Muscle of leg (tissue), 11 donors: Measurements from ENCODE around the gene PTTG1IP. TPM values are rescaled to one million over a fixed set of nuclear protein-coding genes. Genes with fewer than 3 reads are reported as not detected.

Experiments
- DNase-seq: peaks from one replicate; pipeline ENCODE4 v3.0.0; 2013
- H3K27ac ChIP-seq: one replicate; pipeline ENCODE4 v1.5.1; 2013; ENCODE audit warnings: mild to moderate bottlenecking, low read length, control low read depth
- H3K27me3 ChIP-seq: one replicate; pipeline ENCODE4 v1.6.1; 2013; ENCODE audit warnings: low read length; ENCODE audit not compliant: control insufficient read depth, insufficient read depth
- H3K36me3 ChIP-seq: one replicate; pipeline ENCODE4 v1.6.1; 2013; ENCODE audit warnings: low read length; ENCODE audit not compliant: control insufficient read depth, insufficient read depth
- H3K4me1 ChIP-seq: one replicate; pipeline ENCODE4 v1.6.1; 2013; ENCODE audit warnings: low read length; ENCODE audit not compliant: control insufficient read depth, insufficient read depth
- H3K4me3 ChIP-seq: one replicate; pipeline ENCODE4 v1.5.1; 2013; ENCODE audit warnings: low read length, control low read depth
- H3K9me3 ChIP-seq: replicated peaks from 2 replicates; pipeline ENCODE4 v1.6.1; 2013; ENCODE audit warnings: low read depth, low read length; ENCODE audit not compliant: control insufficient read depth
- WGBS: methylation state at CpG from one replicate; pipeline ENCODE4 v1.1.5; 2013; ENCODE audit warnings: missing lambda C conversion rate; ENCODE audit not compliant: insufficient coverage; 5-methylcytosine and 5-hydroxymethylcytosine counted together
- polyA plus RNA-seq, 8 donors: library from polyadenylated mRNA; unstranded; fragments of 120-200 nt; gene quantifications; one replicate each; pipeline versions ENCODE4 v1.2.1 to v1.2.3, GENCODE V29; 2013; ENCODE audit warnings: inconsistent platforms in 1 of 8, low replicate concordance in 1 of 8; ENCODE audit not compliant: insufficient read length in 8 of 8, insufficient read depth in 1 of 8
- total RNA-seq: library from RNA; stranded (reverse); fragments of 120-200 nt; gene quantifications from one replicate; pipeline ENCODE4 v1.2.4, GENCODE V29; 2013

The PTTG1IP gene
- total and polyA plus RNA-seq, 9 donors = 126 to 149 (median 136) TPM

DNA sequence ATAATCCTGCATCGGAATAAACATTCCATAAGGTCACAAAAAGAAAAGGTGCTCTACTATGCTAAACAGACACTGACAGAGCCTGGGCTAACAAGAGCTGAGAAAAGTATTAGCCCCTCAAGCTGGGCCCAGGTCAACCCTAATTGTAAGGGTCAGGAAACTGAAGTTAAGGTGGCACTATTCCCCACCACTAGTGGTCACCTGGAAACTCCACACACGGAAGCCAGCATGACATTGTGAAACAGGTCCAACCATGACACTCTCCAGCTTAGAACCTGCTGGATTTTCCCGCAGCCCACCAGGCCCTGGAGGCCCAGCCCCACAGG, 1.2 kb downstream of the PTTG1IP start:
- peak overlapping the region; percentile 80 for H3K4me3 ChIP-seq
- H3K27me3 ChIP-seq = peaks cover 12% of the 10 kb centered on the region
- 0% methylated on average over 2 of the region's 3 CpGs for WGBS
- H3K4me1 ChIP-seq = peaks cover 48% of the 10 kb centered on the region
- no peaks in the 10 kb centered on the region for H3K36me3 ChIP-seq
- no peaks in the 10 kb centered on the region for H3K9me3 ChIP-seq
- H3K27ac ChIP-seq = peak overlapping the region; percentile 85
- DNase-seq = no peak

DNA sequence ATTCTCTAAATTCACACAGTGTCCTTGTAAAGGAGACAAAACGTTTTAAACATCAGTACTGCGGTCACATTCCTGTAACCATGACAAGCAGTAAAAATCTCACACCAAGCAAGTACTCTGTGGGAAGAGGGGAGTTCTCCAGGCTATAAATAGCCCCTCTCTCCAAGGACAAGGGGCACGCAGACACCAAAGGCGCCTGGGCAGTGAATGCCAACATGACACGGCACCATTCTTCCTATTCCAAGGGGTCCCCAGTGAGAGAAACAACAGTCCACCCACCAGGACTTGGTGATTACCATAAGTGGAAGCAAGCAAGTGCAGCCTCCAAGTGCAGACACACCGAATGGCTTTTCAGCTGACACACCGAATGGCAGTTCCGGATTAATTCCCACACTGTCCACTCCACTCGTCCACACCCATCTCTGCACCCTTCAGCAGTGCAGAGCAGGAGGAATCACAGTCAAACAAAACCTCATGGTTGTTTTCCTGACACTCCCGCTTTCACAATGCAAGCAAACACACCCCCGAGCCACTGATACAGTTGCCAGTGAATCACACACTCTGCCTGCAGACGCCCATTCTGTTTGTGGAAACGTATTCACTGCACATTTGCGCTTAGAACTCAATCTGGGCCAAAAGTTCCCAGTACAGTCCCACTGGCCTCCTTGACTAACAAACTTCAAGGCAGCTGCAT, 1.8 kb downstream of the PTTG1IP start:
- peak; percentile 37 for DNase-seq
- 31% methylated on average over 11 of the region's 14 CpGs for WGBS
- Histone ChIP-seq H3K4me3 (peak overlapping the region; percentile 80), H3K36me3 (no peaks in the 10 kb centered on the region), H3K9me3 (no peaks in the 10 kb centered on the region), H3K27me3 (peaks cover 12% of the 10 kb centered on the region), H3K27ac (peak overlapping the region; percentile 85), H3K4me1 (peaks cover 53% of the 10 kb centered on the region)

DNA sequence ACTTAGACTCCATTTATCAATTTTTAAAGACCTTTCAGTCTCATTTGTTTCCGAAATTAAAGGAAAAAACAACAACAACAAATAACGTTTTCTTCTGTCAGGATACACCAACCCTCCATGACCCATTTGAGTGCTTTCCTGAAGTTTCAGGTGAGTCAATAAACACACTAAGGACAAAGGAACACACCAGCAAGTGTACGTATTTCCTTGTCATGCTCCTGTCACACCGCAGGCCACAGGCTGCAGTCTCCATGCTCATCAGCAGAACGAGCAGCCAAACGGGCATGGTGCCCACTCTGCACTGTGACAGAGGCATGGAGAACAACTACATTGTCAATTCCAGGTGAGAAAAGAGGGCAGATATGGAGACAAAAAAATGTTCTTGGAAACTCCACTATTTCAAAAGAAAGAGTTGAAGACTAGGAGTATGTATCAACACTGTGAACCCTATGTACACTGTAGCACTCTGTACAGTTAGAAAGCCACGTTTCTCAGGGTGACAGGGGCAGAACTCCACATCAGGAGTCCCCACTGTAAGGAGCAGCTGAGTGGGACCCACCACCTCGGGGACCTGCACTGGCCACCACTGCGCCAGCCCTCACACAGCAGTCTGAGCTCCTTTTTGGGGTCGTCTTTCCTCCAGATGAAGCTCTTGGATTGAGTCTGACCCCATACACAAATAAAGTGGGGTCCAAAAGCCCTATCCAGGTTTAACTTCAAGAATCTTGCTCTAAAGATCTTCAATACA, 2.6 kb downstream of the PTTG1IP start:
- WGBS = 67% methylated on average over 9 of the region's 10 CpGs
- no peaks in the 10 kb centered on the region for H3K9me3 ChIP-seq
- peak overlapping the region; percentile 43 for H3K27ac ChIP-seq
- no peak overlapping the region for H3K4me3 ChIP-seq
- no peak for DNase-seq
- peaks cover 56% of the 10 kb centered on the region for H3K4me1 ChIP-seq
- H3K27me3 ChIP-seq = peaks cover 9% of the 10 kb centered on the region
- peaks cover under 1% of the 10 kb centered on the region for H3K36me3 ChIP-seq

DNA sequence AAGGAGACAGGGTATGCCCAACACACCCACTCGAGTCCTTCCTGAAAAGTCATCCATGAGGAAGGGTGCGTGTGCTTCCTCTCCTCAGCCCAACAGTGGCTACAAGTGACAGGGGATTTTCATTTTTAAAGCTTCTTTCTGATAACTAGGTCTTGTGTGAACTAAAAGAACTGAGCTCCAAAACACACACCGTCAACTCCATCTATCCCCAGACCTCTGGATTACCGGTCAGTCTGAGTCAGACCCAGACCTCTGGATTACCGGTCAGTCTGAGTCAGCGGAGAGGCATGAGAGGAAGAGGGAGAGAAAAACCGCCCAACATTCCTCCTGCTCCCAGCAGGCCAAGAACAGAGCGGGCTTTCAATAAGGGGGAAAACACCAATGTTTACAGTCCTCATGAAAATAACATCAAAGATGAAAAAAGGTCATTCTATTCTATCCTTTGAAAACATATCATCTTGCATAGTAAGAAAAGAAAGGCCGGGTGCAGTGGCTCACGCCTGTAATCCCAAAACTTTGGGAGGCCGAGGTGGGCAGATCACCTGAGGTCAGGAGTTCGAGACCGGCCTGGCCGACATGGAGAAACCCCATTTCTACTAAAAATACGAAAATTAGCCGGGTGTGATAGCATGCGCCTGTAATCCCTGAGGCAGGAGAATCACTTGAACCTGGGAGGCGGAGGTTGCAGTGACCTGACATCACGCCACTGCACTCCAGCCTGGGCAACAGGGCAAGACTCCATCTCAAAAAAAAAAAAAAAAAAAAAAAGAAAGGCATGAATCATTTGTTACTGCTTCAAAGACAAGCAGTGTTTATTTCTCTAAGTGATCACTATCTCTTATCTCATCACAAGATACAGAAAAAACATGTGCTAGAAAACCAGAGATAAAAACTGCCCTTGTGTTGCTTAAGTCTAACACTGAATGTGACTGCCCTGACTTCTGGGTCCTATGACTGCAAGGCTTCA, 3.4 kb downstream of the PTTG1IP start:
- Histone ChIP-seq H3K36me3 (peaks cover 9% of the 10 kb centered on the region), H3K27ac (peak overlapping the region; percentile 43), H3K4me3 (no peak overlapping the region), H3K4me1 (peaks cover 56% of the 10 kb centered on the region), H3K27me3 (peaks cover 9% of the 10 kb centered on the region), H3K9me3 (no peaks in the 10 kb centered on the region)
- peak; percentile 66 for DNase-seq
- 80% methylated on average over 1 of the region's 19 CpGs for WGBS

DNA sequence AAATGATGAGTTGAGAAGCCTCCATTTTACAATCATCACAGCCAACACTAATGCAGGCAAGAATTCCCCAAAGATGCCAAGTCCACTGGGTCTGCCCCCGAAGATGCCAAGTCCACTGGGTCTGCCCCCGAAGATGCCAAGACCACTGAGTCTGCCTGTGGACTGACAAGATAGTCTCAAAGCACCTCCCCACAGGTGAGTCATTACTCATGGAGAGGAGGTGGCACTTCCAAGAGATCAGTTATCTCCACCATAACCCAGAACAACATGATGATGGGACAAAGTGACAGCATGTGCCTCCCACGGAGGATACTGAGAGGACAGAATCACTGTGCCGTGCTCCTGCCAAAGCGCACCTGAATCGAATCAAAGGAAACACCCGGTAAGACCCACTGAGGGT, 4.8 kb downstream of the PTTG1IP start:
- Histone ChIP-seq H3K4me3 (no peak overlapping the region), H3K4me1 (peaks cover 46% of the 10 kb centered on the region)
- no peak for DNase-seq

DNA sequence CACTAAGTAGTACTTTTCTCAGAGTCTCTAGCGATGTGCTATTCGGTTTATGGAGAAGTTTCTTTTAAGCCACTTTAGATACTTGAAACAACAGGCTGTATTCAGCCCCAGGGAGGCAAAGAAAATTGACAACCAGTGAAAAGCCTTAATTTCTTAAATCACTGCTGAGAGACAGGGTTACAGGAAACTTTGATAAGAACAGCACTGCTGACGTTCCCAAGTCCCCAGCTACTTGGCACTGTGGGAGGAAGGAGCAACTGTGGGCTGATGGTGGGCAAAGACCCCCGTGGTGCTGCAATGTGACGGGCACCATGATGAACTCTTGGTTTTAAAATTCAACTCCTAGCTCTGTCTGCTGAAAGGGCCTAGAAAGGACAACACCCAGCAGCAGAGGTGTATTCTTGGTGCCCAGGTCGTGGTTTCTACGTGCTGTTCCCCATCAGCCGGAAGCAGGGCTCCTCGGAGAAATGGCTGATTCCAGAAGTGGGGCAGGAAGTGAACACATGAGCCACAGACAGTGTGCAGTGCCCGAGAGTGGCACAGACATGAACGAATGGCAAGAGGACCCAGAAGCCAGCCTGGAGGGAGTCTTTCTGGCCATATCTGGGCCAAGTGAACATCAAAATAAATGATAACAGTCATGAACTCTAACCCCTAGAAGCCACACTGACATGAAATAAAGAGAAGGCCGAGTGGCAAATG, 5.3 kb downstream of the PTTG1IP start:
- peaks cover 28% of the 10 kb centered on the region for H3K36me3 ChIP-seq
- H3K27me3 ChIP-seq = no peaks in the 10 kb centered on the region
- WGBS = 65% methylated on average over 9 of the region's 12 CpGs
- no peak overlapping the region for H3K27ac ChIP-seq
- DNase-seq = no peak
- no peaks in the 10 kb centered on the region for H3K9me3 ChIP-seq
- H3K4me3 ChIP-seq = no peak overlapping the region
- peaks cover 46% of the 10 kb centered on the region for H3K4me1 ChIP-seq

More for the DNA sequence above, 4.8 kb downstream of the PTTG1IP start:
- H3K36me3 ChIP-seq = peaks cover 23% of the 10 kb centered on the region
- no peaks in the 10 kb centered on the region for H3K9me3 ChIP-seq
- H3K27ac ChIP-seq = no peak overlapping the region
- no peaks in the 10 kb centered on the region for H3K27me3 ChIP-seq
- 93% methylated on average over 5 of the region's 7 CpGs for WGBS

DNA sequence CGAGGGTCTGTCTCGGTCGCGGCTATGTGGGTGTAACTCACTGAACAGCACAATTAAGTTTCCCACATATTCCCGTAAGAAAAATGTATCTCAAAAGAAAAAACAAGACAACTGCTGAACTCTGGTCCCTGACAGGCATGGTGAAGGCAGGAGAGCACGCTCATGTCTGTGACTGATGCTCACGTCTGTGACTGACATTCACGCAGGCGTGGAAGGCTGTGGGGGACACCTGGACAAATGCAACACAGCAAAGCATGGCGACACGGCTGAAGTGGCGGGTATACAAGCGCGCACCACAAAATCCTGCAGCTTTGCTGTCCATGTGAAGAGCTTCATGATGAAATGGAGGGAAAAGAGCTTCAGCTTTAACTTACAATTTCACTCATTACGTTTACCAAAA, 6.0 kb downstream of the PTTG1IP start:
- WGBS = 84% methylated on average over 6 of the region's 15 CpGs
- DNase-seq = no peak
- Histone ChIP-seq H3K9me3 (no peaks in the 10 kb centered on the region), H3K27ac (no peak overlapping the region), H3K4me3 (no peak overlapping the region), H3K27me3 (no peaks in the 10 kb centered on the region), H3K36me3 (peaks cover 29% of the 10 kb centered on the region), H3K4me1 (peaks cover 43% of the 10 kb centered on the region)

DNA sequence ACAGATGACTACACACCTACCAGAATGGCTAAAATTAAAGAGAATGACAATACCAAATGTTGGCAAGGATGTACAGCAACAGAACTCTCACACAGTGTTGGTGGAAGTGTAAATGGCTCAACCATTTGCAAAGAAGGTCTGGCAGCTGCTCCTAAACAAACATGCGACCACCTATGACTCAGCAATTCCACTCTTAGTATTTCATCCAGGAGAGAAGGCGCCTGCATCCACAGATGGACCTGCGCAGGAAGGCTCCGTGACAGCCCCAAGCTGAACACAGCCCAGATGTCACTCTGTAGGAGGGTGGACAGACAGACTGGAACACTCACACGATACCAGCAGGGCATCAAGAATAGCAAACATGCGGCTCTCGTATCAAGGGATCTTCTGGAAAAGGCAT, 6.7 kb downstream of the PTTG1IP start:
- Histone ChIP-seq H3K27me3 (no peaks in the 10 kb centered on the region), H3K27ac (no peak overlapping the region), H3K36me3 (peaks cover 31% of the 10 kb centered on the region), H3K4me1 (peaks cover 37% of the 10 kb centered on the region), H3K4me3 (no peak overlapping the region), H3K9me3 (no peaks in the 10 kb centered on the region)
- DNase-seq = no peak
- WGBS = 73% methylated on average over 4 of the region's 7 CpGs

DNA sequence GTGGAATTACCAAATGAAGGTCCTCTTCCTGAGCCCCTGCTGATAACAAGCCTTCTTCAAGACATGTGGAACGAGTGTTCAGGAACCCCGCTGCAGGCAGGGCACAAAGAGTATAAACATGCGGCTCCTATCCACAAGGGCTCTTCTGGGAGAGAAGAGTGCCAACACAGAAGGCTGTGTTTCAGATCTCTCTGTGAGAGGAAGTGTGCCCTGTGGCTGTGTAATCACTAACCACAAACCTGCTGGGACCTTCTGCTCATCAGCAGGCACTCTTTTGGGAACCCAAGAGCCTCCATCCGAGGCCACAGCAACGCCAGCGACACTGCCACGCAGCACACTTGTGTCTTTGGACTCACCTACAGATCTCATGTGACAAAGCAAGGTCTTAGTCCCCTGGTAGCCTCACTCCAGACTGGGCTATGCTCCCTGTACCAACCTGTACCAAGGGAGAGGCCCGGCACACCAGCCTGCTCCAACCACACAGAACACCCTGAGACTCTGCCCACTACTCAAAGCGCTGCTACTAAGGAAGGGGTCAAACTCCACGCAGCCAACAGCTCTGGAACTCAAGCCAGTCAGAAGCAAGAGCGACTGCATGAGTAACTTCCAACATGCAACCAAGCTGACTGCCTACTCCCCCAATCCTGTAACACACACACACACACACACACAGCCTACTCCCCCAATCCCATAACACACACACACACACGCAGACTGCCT, 7.8 kb downstream of the PTTG1IP start:
- H3K27ac ChIP-seq = no peak overlapping the region
- H3K9me3 ChIP-seq = no peaks in the 10 kb centered on the region
- H3K4me3 ChIP-seq = no peak overlapping the region
- no peaks in the 10 kb centered on the region for H3K27me3 ChIP-seq
- WGBS = 80% methylated on average over 7 of the region's 12 CpGs
- no peak for DNase-seq
- H3K4me1 ChIP-seq = peaks cover 28% of the 10 kb centered on the region
- H3K36me3 ChIP-seq = peaks cover 40% of the 10 kb centered on the region
